Measurements from ENCODE around the gene FZD10. TPM values are rescaled to one million over a fixed set of nuclear protein-coding genes. Genes with fewer than 3 reads are reported as not detected.

The FZD10 gene
- total RNA-seq, 2 donors from 2014 or later: under 0.01 to 0.52 TPM

DNA sequence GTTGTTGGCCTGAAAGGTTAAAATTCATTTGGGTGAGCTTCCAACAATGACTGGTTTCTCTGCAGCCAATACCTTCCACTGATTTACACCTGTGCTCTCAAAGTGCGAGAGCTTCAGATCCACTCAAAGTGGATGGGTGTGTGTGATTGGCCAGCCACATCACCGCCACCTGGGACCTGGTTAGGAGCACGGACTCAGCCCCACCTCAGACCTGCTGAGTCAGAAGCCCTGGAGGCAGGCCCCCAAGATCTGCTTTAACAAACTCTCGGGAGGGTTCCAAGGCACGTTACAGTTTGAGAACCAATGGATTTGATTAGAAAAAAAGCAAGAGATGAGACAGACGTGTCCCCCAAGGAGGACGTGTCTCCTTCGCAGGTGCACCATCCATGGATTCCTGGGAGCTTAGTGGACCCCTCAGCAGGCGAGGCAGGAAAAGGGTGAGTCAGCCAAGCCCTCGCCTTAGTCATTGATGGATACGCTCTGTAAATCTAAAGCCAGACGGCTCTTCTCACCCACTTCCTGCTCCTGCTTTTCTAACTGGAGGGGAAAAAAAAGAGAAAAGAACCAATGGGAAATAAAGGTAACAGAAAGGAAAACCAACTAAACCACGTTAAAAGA lies 24.5 kb downstream of the FZD10 start:
- Histone ChIP-seq H3K9me3 (no peaks in the 10 kb centered on the region), H3K27me3 (peaks cover 0 to 3% of the 10 kb centered on the region in 2 donors), H3K4me1 (no peaks in the 10 kb centered on the region), H3K36me3 (replicated peaks in 1 of 2; ENCODE audit: insufficient read depth in 1 of 2, low read depth in 2 of 2) (no peaks in the 10 kb centered on the region), H3K27ac (no peak overlapping the region), H3K4me3 (no peak overlapping the region)
- DNase-seq (no peak), ATAC-seq (no peak)
- WGBS, 2 donors: 38 to 39% methylated on average over 12 to 13 of the region's 13 CpGs
- intact Hi-C loops (cut with DNase I): no loop called here
- no peak for TF ChIP-seq POLR2A (IDR thresholded peaks at IDR 0.05)
- TF ChIP-seq, protein P1, sequence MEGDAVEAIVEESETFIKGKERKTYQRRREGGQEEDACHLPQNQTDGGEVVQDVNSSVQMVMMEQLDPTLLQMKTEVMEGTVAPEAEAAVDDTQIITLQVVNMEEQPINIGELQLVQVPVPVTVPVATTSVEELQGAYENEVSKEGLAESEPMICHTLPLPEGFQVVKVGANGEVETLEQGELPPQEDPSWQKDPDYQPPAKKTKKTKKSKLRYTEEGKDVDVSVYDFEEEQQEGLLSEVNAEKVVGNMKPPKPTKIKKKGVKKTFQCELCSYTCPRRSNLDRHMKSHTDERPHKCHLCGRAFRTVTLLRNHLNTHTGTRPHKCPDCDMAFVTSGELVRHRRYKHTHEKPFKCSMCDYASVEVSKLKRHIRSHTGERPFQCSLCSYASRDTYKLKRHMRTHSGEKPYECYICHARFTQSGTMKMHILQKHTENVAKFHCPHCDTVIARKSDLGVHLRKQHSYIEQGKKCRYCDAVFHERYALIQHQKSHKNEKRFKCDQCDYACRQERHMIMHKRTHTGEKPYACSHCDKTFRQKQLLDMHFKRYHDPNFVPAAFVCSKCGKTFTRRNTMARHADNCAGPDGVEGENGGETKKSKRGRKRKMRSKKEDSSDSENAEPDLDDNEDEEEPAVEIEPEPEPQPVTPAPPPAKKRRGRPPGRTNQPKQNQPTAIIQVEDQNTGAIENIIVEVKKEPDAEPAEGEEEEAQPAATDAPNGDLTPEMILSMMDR (IDR thresholded peaks at IDR 0.05): no peak

DNA sequence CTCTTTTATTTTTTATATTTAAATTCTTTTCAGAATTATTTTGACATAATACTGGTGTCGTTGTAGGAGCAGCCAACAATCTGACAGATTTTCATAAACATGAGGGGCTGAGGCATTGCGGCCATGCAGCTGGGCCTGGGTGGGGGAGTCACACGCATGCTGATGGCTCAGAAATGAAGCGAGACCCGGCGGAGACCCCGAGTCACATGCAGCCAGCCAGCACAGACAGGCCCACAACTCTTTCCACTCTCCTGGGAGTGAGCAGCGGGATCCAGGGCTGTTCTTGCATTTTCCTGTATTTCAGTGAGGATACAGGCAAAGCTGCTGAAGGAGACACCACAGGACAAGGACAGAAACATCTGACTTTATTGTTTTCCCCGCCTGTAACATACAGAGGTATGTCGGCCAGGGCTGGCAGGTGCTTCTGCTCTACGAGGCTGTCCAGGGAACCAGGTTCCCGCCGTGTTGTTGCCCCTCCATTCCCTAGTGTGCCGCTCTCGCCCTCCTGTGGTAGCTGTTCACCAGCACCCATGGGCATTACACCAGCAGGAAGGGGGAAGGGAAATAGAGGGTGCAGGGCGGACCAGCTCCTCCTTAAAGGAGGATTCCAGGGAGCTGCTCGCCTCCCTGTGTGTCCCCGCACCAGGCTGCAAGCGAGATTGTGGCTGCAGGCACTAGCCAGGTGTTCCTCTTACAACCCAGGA lies 30.5 kb downstream of the FZD10 start:
- intact Hi-C loops (cut with DNase I): no loop called here
- no peaks in the 10 kb centered on the region for H3K36me3 ChIP-seq (replicated peaks in 1 of 2; ENCODE audit: insufficient read depth in 1 of 2, low read depth in 2 of 2)
- H3K27me3 ChIP-seq: peaks cover 0 to 3% of the 10 kb centered on the region in 2 donors
- H3K27ac ChIP-seq: no peak overlapping the region
- DNase-seq: no peak
- no peaks in the 10 kb centered on the region for H3K9me3 ChIP-seq
- no peaks in the 10 kb centered on the region for H3K4me1 ChIP-seq
- TF ChIP-seq, protein P1 (IDR thresholded peaks at IDR 0.05): no peak
- no peak for TF ChIP-seq POLR2A (IDR thresholded peaks at IDR 0.05)
- 40 to 54% methylated on average over 17 to 19 of the region's 19 CpGs for WGBS, 2 donors
- no peak overlapping the region for H3K4me3 ChIP-seq
- no peak for ATAC-seq

- peaks cover 0 to 3% of the 10 kb centered on the region in 2 donors for H3K27me3 ChIP-seq
- H3K4me1 ChIP-seq: no peaks in the 10 kb centered on the region
- no peaks in the 10 kb centered on the region for H3K36me3 ChIP-seq (replicated peaks in 1 of 2; ENCODE audit: insufficient read depth in 1 of 2, low read depth in 2 of 2)
- H3K4me3 ChIP-seq: no peak overlapping the region
- intact Hi-C loops (cut with DNase I): no loop called here
- no peak overlapping the region for H3K27ac ChIP-seq
- no peaks in the 10 kb centered on the region for H3K9me3 ChIP-seq
- ATAC-seq (no peak), DNase-seq (no peak)
- TF ChIP-seq, protein P1 (IDR thresholded peaks at IDR 0.05): no peak
- no peak for TF ChIP-seq POLR2A (IDR thresholded peaks at IDR 0.05)
- 48 to 64% methylated on average over 10 of the region's 10 CpGs for WGBS, 2 donors
Observed at GRCh38 chr12:130194154-130194553, 31.9 kb downstream of the FZD10 start.

- ATAC-seq: no peak
- no peak for DNase-seq
- Histone ChIP-seq H3K36me3 (replicated peaks in 1 of 2; ENCODE audit: insufficient read depth in 1 of 2, low read depth in 2 of 2) (no peaks in the 10 kb centered on the region), H3K27me3 (peaks cover 0 to 3% of the 10 kb centered on the region in 2 donors), H3K27ac (no peak overlapping the region), H3K9me3 (no peaks in the 10 kb centered on the region), H3K4me3 (no peak overlapping the region), H3K4me1 (no peaks in the 10 kb centered on the region)
- intact Hi-C loops (cut with DNase I): no loop called here
- WGBS, 2 donors: 74 to 82% methylated on average over 7 of the region's 7 CpGs
- TF ChIP-seq POLR2A (IDR thresholded peaks at IDR 0.05): no peak
- TF ChIP-seq, protein P1 (IDR thresholded peaks at IDR 0.05): no peak
Observed at GRCh38 chr12:130195369-130195768, 33.1 kb downstream of the FZD10 start.

All from body of pancreas (tissue), 4 donors.